Activated CD4-positive, alpha-beta T cell treated with anti-CD3 and anti-CD28 coated beads, Interleukin-2, amount 50 U/mL, for 24 hours (primary cell): ENCODE data around the gene FER.
"Not testable (repeated sequence)": the region's sequence is repeated elsewhere in the genome, so short reads cannot be mapped to it uniquely, and the experiment has no call there.

Experiments used
- DNase-seq, 2 donors: peaks; one replicate each; pipeline ENCODE4 v3.0.0-alpha.2; 2020; ENCODE audit warnings: low read depth in 1 of 2, low spot score in 1 of 2

FER gene

GRCh38 chr5:108950276-108950675 is 202.6 kb downstream of the FER start:
- DNase-seq = no peak

- no peak for DNase-seq
Observed at GRCh38 chr5:108953940-108954339, 206.2 kb downstream of the FER start.

GRCh38 chr5:108957333-108957732 is 209.6 kb downstream of the FER start:
- no peak for DNase-seq

- no peak for DNase-seq
Observed at GRCh38 chr5:108966910-108967309, 219.2 kb downstream of the FER start.

GRCh38 chr5:108974594-108974993 is 226.9 kb downstream of the FER start:
- no peak for DNase-seq

GRCh38 chr5:108975697-108976096 is 228.0 kb downstream of the FER start:
- no peak for DNase-seq

- DNase-seq = no peak
Observed at GRCh38 chr5:108983461-108984092, 235.9 kb downstream of the FER start.

GRCh38 chr5:108989761-108990392 is 242.2 kb downstream of the FER start:
- no peak for DNase-seq

- DNase-seq = not testable (repeated sequence)
Observed at GRCh38 chr5:108992396-108993085, 244.8 kb downstream of the FER start.

GRCh38 chr5:108993440-108993839 is 245.7 kb downstream of the FER start:
- DNase-seq = not testable (repeated sequence)

GRCh38 chr5:108997720-108998119 is 250.0 kb downstream of the FER start:
- no peak for DNase-seq

GRCh38 chr5:108998216-108998615 is 250.5 kb downstream of the FER start:
- DNase-seq = no peak

GRCh38 chr5:109003928-109004327 is 256.2 kb downstream of the FER start:
- no peak for DNase-seq

- DNase-seq = no peak
Observed at GRCh38 chr5:109005297-109006009, 257.8 kb downstream of the FER start.

- DNase-seq = no peak
Observed at GRCh38 chr5:109006129-109006528, 258.4 kb downstream of the FER start.

GRCh38 chr5:109016300-109016699 is 268.6 kb downstream of the FER start:
- DNase-seq = no peak

GRCh38 chr5:109022056-109022455 is 274.4 kb downstream of the FER start:
- DNase-seq = no peak

- not testable (repeated sequence) for DNase-seq
Observed at GRCh38 chr5:109025729-109026128, 278.0 kb downstream of the FER start.

GRCh38 chr5:109027983-109028607 is 280.4 kb downstream of the FER start:
- no peak for DNase-seq

GRCh38 chr5:109028608-109029299 is 281.1 kb downstream of the FER start:
- no peak for DNase-seq

- no peak for DNase-seq
Observed at GRCh38 chr5:109029847-109030246, 282.1 kb downstream of the FER start.
